GM18520 (cell line): Measurements from ENCODE around the gene POTEH.
"Not testable (repeated sequence)": the region's sequence is repeated elsewhere in the genome, so short reads cannot be mapped to it uniquely, and the experiment has no call there.

ENCODE experiments used
- ATAC-seq: cut with Tn5 transposase; IDR thresholded peaks from one replicate; pipeline ENCODE4 v1.9.1; 2021; ENCODE audit not compliant: unreplicated experiment

The POTEH gene

DNA sequence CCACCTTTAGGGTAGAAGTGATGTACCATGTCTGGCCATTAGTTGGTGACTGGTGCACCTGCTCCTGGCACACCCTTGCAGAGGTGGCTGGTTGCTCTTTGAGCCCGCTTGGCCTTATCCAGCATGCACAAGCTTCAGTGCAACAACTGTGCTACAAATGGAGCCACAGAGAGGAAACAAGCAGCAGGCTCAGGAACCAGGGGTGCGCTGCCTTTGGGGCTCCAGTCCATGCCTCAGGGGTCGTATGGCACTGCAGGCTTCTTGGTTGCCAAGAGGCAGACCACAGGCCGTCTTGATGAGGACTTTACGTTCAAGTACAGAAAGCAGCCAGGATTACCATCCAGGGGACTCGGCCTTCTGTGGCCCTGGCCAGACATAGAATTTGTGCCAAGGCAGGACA is 44.6 kb downstream of the POTEH start:
- not testable (repeated sequence) for ATAC-seq

- not testable (repeated sequence) for ATAC-seq
Measured at GRCh38 chr22:15738157-15738908, 48.5 kb downstream of the POTEH start.

- not testable (repeated sequence) for ATAC-seq
Measured at GRCh38 chr22:15738909-15739391, 49.1 kb downstream of the POTEH start.

GRCh38 chr22:15747636-15748323 is 58.0 kb downstream of the POTEH start:
- ATAC-seq: not testable (repeated sequence)

DNA sequence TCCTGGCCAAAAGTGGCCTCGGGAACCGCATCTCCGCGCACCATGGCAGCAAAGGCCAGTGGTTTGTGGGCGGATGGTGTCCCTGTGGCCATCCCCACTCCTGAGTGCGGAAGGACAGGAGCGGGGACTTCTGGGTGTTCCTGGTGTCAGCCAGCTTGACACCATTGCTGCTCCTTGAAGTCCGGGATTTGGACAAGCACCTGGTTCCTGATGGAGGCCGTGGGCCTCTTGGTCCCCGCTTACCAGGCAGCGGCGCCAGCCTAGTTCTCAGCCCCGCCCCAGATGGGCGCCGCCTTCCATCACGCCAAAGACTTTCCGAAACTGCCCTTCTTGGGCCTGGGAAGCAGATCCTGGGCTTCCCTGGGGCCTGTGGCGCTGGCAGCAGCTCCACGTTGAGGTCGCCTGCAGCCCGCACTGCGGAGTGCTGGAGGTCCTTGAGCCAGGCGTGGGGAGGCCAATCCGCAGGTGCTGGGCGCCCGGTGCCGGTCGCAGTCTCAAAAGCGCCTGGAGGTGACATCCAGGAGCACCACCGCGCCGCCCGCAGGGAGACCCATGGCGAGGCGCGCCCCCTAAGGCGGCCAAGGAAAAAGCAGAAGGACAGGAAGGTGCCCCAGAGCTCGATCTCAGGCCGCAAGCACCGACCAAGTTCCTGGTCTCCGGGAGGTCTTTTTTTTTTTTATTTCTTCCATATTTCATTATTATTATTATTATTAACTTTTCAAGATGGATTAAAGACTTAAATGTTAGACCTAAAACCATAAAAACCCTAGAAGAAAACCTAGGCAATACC is 59.5 kb downstream of the POTEH start:
- not testable (repeated sequence) for ATAC-seq

- ATAC-seq: not testable (repeated sequence)
Measured at GRCh38 chr22:15759443-15760097, 69.7 kb downstream of the POTEH start.

DNA sequence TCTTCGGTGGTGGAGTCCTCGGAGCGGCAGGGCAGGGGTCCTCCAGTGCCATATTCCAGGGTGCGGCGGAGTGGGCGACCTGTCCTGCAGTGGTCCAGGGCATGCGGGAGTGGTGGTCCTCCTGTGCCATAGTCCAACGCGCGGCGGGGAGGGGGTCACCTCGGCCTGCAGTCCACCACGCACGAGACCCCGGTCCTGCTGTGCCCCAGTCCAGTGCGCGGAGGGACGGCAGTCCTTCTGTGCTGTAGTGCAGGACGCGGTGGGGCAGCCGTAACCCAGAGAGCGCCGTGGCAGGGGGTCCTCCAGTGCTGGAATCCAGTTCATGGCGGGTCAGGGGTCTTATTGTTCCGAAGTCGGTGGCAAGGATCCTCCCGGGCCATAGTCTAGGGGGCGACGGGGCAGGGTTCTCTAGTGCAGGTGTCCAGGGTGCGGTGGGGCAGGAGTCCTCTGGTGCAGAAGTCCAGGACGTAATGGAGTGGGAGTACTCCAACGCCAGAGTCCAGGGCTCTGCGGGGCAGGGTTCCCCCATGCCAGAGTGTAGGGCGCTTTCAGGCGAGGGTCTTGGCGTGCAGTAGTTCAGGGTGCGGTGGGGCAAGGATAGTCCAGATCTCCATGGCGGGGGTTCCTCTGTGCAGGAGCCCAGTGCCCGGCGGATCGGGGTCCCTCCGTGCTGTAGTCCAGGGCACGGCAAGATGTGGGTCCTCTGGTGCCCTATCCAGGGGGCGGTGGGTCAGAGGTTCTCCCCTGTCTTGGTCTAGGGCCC is 70.7 kb downstream of the POTEH start:
- not testable (repeated sequence) for ATAC-seq

GRCh38 chr22:15761151-15761777 is 71.4 kb downstream of the POTEH start:
- not testable (repeated sequence) for ATAC-seq

GRCh38 chr22:15763559-15763958 is 73.7 kb downstream of the POTEH start:
- ATAC-seq: not testable (repeated sequence)
